ENCODE measurements around the gene ASIC2.

GRCh38 chr17:33292981-33293867 is at the start of gene ASIC2:
- TF ChIP-seq, protein P1, sequence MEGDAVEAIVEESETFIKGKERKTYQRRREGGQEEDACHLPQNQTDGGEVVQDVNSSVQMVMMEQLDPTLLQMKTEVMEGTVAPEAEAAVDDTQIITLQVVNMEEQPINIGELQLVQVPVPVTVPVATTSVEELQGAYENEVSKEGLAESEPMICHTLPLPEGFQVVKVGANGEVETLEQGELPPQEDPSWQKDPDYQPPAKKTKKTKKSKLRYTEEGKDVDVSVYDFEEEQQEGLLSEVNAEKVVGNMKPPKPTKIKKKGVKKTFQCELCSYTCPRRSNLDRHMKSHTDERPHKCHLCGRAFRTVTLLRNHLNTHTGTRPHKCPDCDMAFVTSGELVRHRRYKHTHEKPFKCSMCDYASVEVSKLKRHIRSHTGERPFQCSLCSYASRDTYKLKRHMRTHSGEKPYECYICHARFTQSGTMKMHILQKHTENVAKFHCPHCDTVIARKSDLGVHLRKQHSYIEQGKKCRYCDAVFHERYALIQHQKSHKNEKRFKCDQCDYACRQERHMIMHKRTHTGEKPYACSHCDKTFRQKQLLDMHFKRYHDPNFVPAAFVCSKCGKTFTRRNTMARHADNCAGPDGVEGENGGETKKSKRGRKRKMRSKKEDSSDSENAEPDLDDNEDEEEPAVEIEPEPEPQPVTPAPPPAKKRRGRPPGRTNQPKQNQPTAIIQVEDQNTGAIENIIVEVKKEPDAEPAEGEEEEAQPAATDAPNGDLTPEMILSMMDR (IDR thresholded peaks at IDR 0.05), result no peak
- no peak for TF ChIP-seq EZH2 (IDR thresholded peaks at IDR 0.05; ENCODE audit: borderline replicate concordance, insufficient read depth, low read depth, low read length, poor library complexity, severe bottlenecking)
